KBM-7 (cell line): ENCODE data around the gene SLC35B1.
"Not testable (repeated sequence)": the region's sequence is repeated elsewhere in the genome, so short reads cannot be mapped to it uniquely, and the experiment has no call there.

Source experiments
- DNase-seq: peaks from one replicate; pipeline ENCODE4 v3.0.0-alpha.2; 2015
- in situ Hi-C: fragments of 300-500 bp; cut with MboI; formaldehyde crosslinking; loops from 2 replicates; pipeline ENCODE4 v1.14.3; 2020; ENCODE audit warnings: low sequenced_read_pairs, low pct_unique_long_range_greater_than_20kb, mixed read lengths

Gene SLC35B1

GRCh38 chr17:49677933-49678847 is 29.6 kb downstream of the SLC35B1 start, which contains the start of gene SPOP:
TSS of gene SPOP (minus strand) at chr17:49678097. CDS start at chr17:49622810, 55,287 bp downstream.
- DNase-seq: peak; percentile 100
- in situ Hi-C loops: no loop called here

GRCh38 chr17:49677134-49677932 is 30.4 kb downstream of the SLC35B1 start:
- peak; percentile 89 for DNase-seq
- in situ Hi-C loops: no loop called here

GRCh38 chr17:49676276-49676868 is 31.4 kb downstream of the SLC35B1 start:
- peak; percentile 93 for DNase-seq
- in situ Hi-C loops: no loop called here

- DNase-seq: no peak
- in situ Hi-C loops: no loop called here
These were observed 33.3 kb downstream of the SLC35B1 start for GRCh38 chr17:49674507-49674906.

GRCh38 chr17:49673679-49674078 is 34.1 kb downstream of the SLC35B1 start:
- DNase-seq, in situ Hi-C loops: not testable (repeated sequence)

- in situ Hi-C loops: no loop called here
- DNase-seq: no peak
These were observed 37.1 kb downstream of the SLC35B1 start for GRCh38 chr17:49670641-49671040.

GRCh38 chr17:49670002-49670401 is 37.8 kb downstream of the SLC35B1 start:
- in situ Hi-C loops: no loop called here
- no peak for DNase-seq

GRCh38 chr17:49667854-49668253 is 39.9 kb downstream of the SLC35B1 start:
- in situ Hi-C loops: no loop called here
- no peak for DNase-seq

- in situ Hi-C loops: no loop called here
- DNase-seq: no peak
These were observed 43.0 kb downstream of the SLC35B1 start for GRCh38 chr17:49664706-49665211.

GRCh38 chr17:49659661-49660382 is 47.9 kb downstream of the SLC35B1 start:
- in situ Hi-C loops: no loop called here
- no peak for DNase-seq

GRCh38 chr17:49656247-49656646 is 51.5 kb downstream of the SLC35B1 start:
- DNase-seq: no peak
- in situ Hi-C loops: no loop called here
